ENCODE measurements around the gene DDX31. TPM values are rescaled to one million over a fixed set of nuclear protein-coding genes. Genes with fewer than 3 reads are reported as not detected.

Gene DDX31
- total RNA-seq, 2 experiments from 2014 or later = 10.2 to 10.5 TPM

GRCh38 chr9:132628746-132629145, 41.0 kb downstream of the DDX31 start:
- no peaks in the 10 kb centered on the region for H3K27me3 Mint-ChIP-seq
- CTCF ChIA-PET = no interaction called here
- H3K27ac Mint-ChIP-seq = no peak overlapping the region
- no peaks in the 10 kb centered on the region for H3K9me3 Mint-ChIP-seq
- DNase-seq = no peak
- no peak overlapping the region for H3K4me3 Mint-ChIP-seq
- H3K36me3 Mint-ChIP-seq (ENCODE audit: low read depth) = peaks cover 6% of the 10 kb centered on the region
- no peaks in the 10 kb centered on the region for H3K4me1 Mint-ChIP-seq
- POLR2A ChIA-PET = no interaction called here

GRCh38 chr9:132627594-132627993, 42.2 kb downstream of the DDX31 start:
- Mint-ChIP-seq H3K27ac (no peak overlapping the region), H3K36me3 (ENCODE audit: low read depth) (peaks cover 6% of the 10 kb centered on the region), H3K9me3 (no peaks in the 10 kb centered on the region), H3K27me3 (no peaks in the 10 kb centered on the region), H3K4me3 (no peak overlapping the region), H3K4me1 (no peaks in the 10 kb centered on the region)
- DNase-seq = no peak
- ChIA-PET POLR2A (no interaction called here), CTCF (no interaction called here)

GRCh38 chr9:132627106-132627505, 42.7 kb downstream of the DDX31 start:
- ChIA-PET CTCF (no interaction called here), POLR2A (no interaction called here)
- Mint-ChIP-seq H3K4me3 (no peak overlapping the region), H3K4me1 (no peaks in the 10 kb centered on the region), H3K27me3 (no peaks in the 10 kb centered on the region), H3K36me3 (ENCODE audit: low read depth) (peaks cover 6% of the 10 kb centered on the region), H3K9me3 (no peaks in the 10 kb centered on the region), H3K27ac (no peak overlapping the region)
- no peak for DNase-seq

- ChIA-PET CTCF (no interaction called here), POLR2A (no interaction called here)
- H3K9me3 Mint-ChIP-seq = no peaks in the 10 kb centered on the region
These were observed 43.5 kb downstream of the DDX31 start for GRCh38 chr9:132626285-132626684.

DNA sequence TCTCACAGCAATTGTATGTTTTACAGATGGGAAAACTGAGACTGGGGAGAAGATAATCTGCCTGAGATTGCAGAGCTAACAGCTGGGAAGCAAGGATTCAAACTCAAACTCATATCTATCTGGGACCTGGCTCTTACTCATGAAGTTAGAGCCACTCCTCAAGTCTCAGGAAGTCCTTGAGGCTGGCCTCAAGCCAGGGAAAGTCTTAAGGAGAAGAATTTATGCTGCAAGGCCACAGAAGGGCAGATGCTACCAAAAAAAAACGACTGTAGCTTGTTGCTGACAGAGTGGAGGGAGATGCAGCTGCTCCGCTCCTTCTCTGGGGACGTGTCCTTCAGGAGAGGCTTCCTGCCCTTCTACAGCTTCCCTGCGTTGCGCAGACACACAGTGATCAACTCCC, 47.6 kb downstream of the DDX31 start:
- H3K27ac Mint-ChIP-seq = no peak overlapping the region
- H3K36me3 Mint-ChIP-seq (ENCODE audit: low read depth) = peaks cover 3% of the 10 kb centered on the region
- H3K9me3 Mint-ChIP-seq = no peaks in the 10 kb centered on the region
- no peak overlapping the region for H3K4me3 Mint-ChIP-seq
- H3K27me3 Mint-ChIP-seq = no peaks in the 10 kb centered on the region
- DNase-seq = no peak
- CTCF ChIA-PET = interaction anchor here (1.2 kb wide), 1 partner anchor 23 kb away, joined by 3 read pairs; no protein-coding TSS in a partner anchor
- POLR2A ChIA-PET = no interaction called here
- peaks cover 1% of the 10 kb centered on the region for H3K4me1 Mint-ChIP-seq

More at GRCh38 chr9:132626285-132626684, 43.5 kb downstream of the DDX31 start:
- DNase-seq = no peak
- Mint-ChIP-seq H3K36me3 (ENCODE audit: low read depth) (peaks cover 6% of the 10 kb centered on the region), H3K4me1 (no peaks in the 10 kb centered on the region), H3K27me3 (no peaks in the 10 kb centered on the region), H3K4me3 (no peak overlapping the region), H3K27ac (no peak overlapping the region)

GRCh38 chr9:132616725-132617124, 53.1 kb downstream of the DDX31 start:
- H3K36me3 Mint-ChIP-seq (ENCODE audit: low read depth) = peaks cover 7% of the 10 kb centered on the region
- H3K9me3 Mint-ChIP-seq = no peaks in the 10 kb centered on the region
- H3K4me1 Mint-ChIP-seq = peaks cover 16% of the 10 kb centered on the region
- POLR2A ChIA-PET = no interaction called here
- H3K27me3 Mint-ChIP-seq = no peaks in the 10 kb centered on the region
- H3K27ac Mint-ChIP-seq = no peak overlapping the region
- DNase-seq = no peak
- H3K4me3 Mint-ChIP-seq = no peak overlapping the region
- CTCF ChIA-PET = no interaction called here

DNA sequence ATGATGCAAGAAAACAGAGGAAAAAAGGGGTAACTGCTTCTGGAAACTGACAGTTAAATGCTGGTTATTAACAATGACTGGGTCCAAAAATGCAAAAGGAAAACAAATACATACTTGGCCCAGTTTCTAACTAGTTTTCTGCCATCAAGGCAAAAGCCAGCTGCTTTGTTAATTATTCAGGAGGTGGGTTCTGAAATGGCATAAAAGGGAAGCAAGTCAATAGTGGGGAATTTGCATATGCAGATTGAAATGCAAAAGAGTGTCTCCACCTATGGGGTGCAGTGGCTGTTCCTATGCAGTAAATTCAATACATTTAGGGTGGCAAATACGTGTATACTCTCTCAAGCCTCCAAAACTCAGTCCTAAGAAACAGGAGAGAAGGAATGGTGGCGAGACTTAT, 54.0 kb downstream of the DDX31 start:
- no peak for DNase-seq
- POLR2A ChIA-PET = no interaction called here
- Mint-ChIP-seq H3K27me3 (no peaks in the 10 kb centered on the region), H3K4me1 (peaks cover 16% of the 10 kb centered on the region), H3K9me3 (no peaks in the 10 kb centered on the region), H3K27ac (no peak overlapping the region), H3K4me3 (no peak overlapping the region), H3K36me3 (ENCODE audit: low read depth) (peaks cover 12% of the 10 kb centered on the region)
- CTCF ChIA-PET = no interaction called here

DNA sequence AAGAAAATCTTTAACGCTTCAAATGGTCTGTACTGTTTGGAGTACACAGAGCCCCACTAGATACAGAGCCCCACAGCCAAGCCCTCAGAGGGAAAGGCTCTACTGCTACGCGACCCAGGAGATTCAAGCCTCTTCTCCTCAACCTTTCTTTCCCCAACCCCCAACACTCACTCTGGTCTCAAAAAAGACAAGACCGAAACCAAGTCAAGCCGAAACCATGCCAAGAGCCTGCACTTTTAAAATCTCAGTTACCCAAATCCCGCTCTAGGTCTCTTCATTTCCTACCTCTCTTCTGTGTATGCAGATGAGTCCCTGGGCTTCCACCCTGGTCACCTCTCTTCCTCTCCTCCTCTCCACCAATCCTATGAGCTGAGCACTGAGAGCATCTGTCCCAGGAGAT, 55.5 kb downstream of the DDX31 start:
- no peak for DNase-seq
- no peak overlapping the region for H3K27ac Mint-ChIP-seq
- no peaks in the 10 kb centered on the region for H3K27me3 Mint-ChIP-seq
- no peak overlapping the region for H3K4me3 Mint-ChIP-seq
- peaks cover 17% of the 10 kb centered on the region for H3K36me3 Mint-ChIP-seq (ENCODE audit: low read depth)
- peaks cover 16% of the 10 kb centered on the region for H3K4me1 Mint-ChIP-seq
- no peaks in the 10 kb centered on the region for H3K9me3 Mint-ChIP-seq
- CTCF ChIA-PET = no interaction called here
- POLR2A ChIA-PET = no interaction called here

- Mint-ChIP-seq H3K4me1 (no peaks in the 10 kb centered on the region), H3K36me3 (ENCODE audit: low read depth) (peaks cover 10% of the 10 kb centered on the region), H3K4me3 (no peak overlapping the region), H3K9me3 (no peaks in the 10 kb centered on the region), H3K27me3 (no peaks in the 10 kb centered on the region), H3K27ac (no peak overlapping the region)
- no peak for DNase-seq
- ChIA-PET POLR2A (no interaction called here), CTCF (no interaction called here)
These were observed 59.1 kb downstream of the DDX31 start for GRCh38 chr9:132610661-132611060.

GRCh38 chr9:132609829-132610228, 60.0 kb downstream of the DDX31 start:
- no peak overlapping the region for H3K4me3 Mint-ChIP-seq
- no peaks in the 10 kb centered on the region for H3K27me3 Mint-ChIP-seq
- H3K9me3 Mint-ChIP-seq = no peaks in the 10 kb centered on the region
- ChIA-PET CTCF (no interaction called here), POLR2A (no interaction called here)
- no peak overlapping the region for H3K27ac Mint-ChIP-seq
- DNase-seq = no peak
- H3K36me3 Mint-ChIP-seq (ENCODE audit: low read depth) = peaks cover 10% of the 10 kb centered on the region
- H3K4me1 Mint-ChIP-seq = no peaks in the 10 kb centered on the region

- Mint-ChIP-seq H3K27ac (no peak overlapping the region), H3K4me1 (no peaks in the 10 kb centered on the region), H3K27me3 (no peaks in the 10 kb centered on the region), H3K36me3 (ENCODE audit: low read depth) (peaks cover 11% of the 10 kb centered on the region), H3K4me3 (no peak overlapping the region), H3K9me3 (no peaks in the 10 kb centered on the region)
- ChIA-PET CTCF (no interaction called here), POLR2A (no interaction called here)
- no peak for DNase-seq
These were observed 60.6 kb downstream of the DDX31 start for GRCh38 chr9:132609184-132609583.

- H3K27me3 Mint-ChIP-seq = no peaks in the 10 kb centered on the region
These were observed 63.7 kb downstream of the DDX31 start for GRCh38 chr9:132606066-132606465.

GRCh38 chr9:132605387-132605786, 64.4 kb downstream of the DDX31 start:
- no peak overlapping the region for H3K4me3 Mint-ChIP-seq
- ChIA-PET CTCF (no interaction called here), POLR2A (no interaction called here)
- H3K9me3 Mint-ChIP-seq = no peaks in the 10 kb centered on the region
- DNase-seq = no peak
- peaks cover 8% of the 10 kb centered on the region for H3K36me3 Mint-ChIP-seq (ENCODE audit: low read depth)
- H3K27me3 Mint-ChIP-seq = no peaks in the 10 kb centered on the region
- H3K27ac Mint-ChIP-seq = no peak overlapping the region
- peaks cover 8% of the 10 kb centered on the region for H3K4me1 Mint-ChIP-seq

More at GRCh38 chr9:132606066-132606465, 63.7 kb downstream of the DDX31 start:
- H3K9me3 Mint-ChIP-seq = no peaks in the 10 kb centered on the region
- peaks cover 8% of the 10 kb centered on the region for H3K4me1 Mint-ChIP-seq
- no peak overlapping the region for H3K4me3 Mint-ChIP-seq
- ChIA-PET CTCF (no interaction called here), POLR2A (no interaction called here)
- DNase-seq = no peak
- no peak overlapping the region for H3K27ac Mint-ChIP-seq
- peaks cover 11% of the 10 kb centered on the region for H3K36me3 Mint-ChIP-seq (ENCODE audit: low read depth)

- Mint-ChIP-seq H3K4me3 (no peak overlapping the region), H3K36me3 (ENCODE audit: low read depth) (peaks cover 3% of the 10 kb centered on the region), H3K27ac (no peak overlapping the region), H3K4me1 (peaks cover 8% of the 10 kb centered on the region), H3K9me3 (no peaks in the 10 kb centered on the region), H3K27me3 (no peaks in the 10 kb centered on the region)
- POLR2A ChIA-PET = no interaction called here
- CTCF ChIA-PET = no interaction called here
- DNase-seq = no peak
These were observed 67.6 kb downstream of the DDX31 start for GRCh38 chr9:132602207-132602606.
